Stimulated activated CD8-positive, alpha-beta memory T cell treated with anti-CD3 and anti-CD28 coated beads, Interleukin-15, amount 100 ng/mL, for 24 hours (primary cell): ENCODE data around the gene PLD1.
"Not testable (repeated sequence)": the region's sequence is repeated elsewhere in the genome, so short reads cannot be mapped to it uniquely, and the experiment has no call there.

Source experiments
- DNase-seq: peaks from one replicate; pipeline ENCODE4 v3.0.0-alpha.2; 2020; ENCODE audit warnings: low read depth

Gene PLD1

GRCh38 chr3:171814662-171815061 lies 4.4 kb upstream of the PLD1 start:
- DNase-seq, result not testable (repeated sequence)

- DNase-seq, result no peak
Observed at GRCh38 chr3:171813897-171814460, 3.7 kb upstream of the PLD1 start.

- DNase-seq, result no peak
Observed at GRCh38 chr3:171813278-171813896, 3.1 kb upstream of the PLD1 start.

- no peak for DNase-seq
Observed at GRCh38 chr3:171812811-171813210, 2.5 kb upstream of the PLD1 start.

- no peak for DNase-seq
Observed at GRCh38 chr3:171811913-171812335, 1.6 kb upstream of the PLD1 start.

GRCh38 chr3:171811295-171811912 lies 1.1 kb upstream of the PLD1 start:
- DNase-seq, result no peak

GRCh38 chr3:171810629-171811294 lies 479 bp upstream of the PLD1 start:
- no peak for DNase-seq

- no peak for DNase-seq
Observed at GRCh38 chr3:171809611-171809860, 747 bp downstream of the PLD1 start.

- DNase-seq, result no peak
Observed at GRCh38 chr3:171807806-171808205, 2.5 kb downstream of the PLD1 start.

GRCh38 chr3:171807129-171807675 lies 3.1 kb downstream of the PLD1 start:
- no peak for DNase-seq

- no peak for DNase-seq
Observed at GRCh38 chr3:171806200-171807128, 3.8 kb downstream of the PLD1 start.

- DNase-seq, result no peak
Observed at GRCh38 chr3:171805687-171806086, 4.6 kb downstream of the PLD1 start.

GRCh38 chr3:171804618-171805389 lies 5.5 kb downstream of the PLD1 start:
- DNase-seq, result no peak

GRCh38 chr3:171803044-171803443 lies 7.2 kb downstream of the PLD1 start:
- no peak for DNase-seq

GRCh38 chr3:171802590-171802956 lies 7.7 kb downstream of the PLD1 start:
- no peak for DNase-seq

- DNase-seq, result no peak
Observed at GRCh38 chr3:171801738-171802589, 8.3 kb downstream of the PLD1 start.

- no peak for DNase-seq
Observed at GRCh38 chr3:171799501-171799900, 10.8 kb downstream of the PLD1 start.

GRCh38 chr3:171797873-171798272 lies 12.4 kb downstream of the PLD1 start:
- DNase-seq, result no peak

GRCh38 chr3:171797265-171797679 lies 13.0 kb downstream of the PLD1 start:
- no peak for DNase-seq

GRCh38 chr3:171796625-171797264 lies 13.5 kb downstream of the PLD1 start:
- no peak for DNase-seq
